ENCODE results near the gene ARFRP1. TPM values are rescaled to one million over a fixed set of nuclear protein-coding genes. Genes with fewer than 3 reads are reported as not detected.

The ARFRP1 gene
- total and polyA plus RNA-seq, 8 donors = 7.6 to 103 (median 35.9) TPM

DNA sequence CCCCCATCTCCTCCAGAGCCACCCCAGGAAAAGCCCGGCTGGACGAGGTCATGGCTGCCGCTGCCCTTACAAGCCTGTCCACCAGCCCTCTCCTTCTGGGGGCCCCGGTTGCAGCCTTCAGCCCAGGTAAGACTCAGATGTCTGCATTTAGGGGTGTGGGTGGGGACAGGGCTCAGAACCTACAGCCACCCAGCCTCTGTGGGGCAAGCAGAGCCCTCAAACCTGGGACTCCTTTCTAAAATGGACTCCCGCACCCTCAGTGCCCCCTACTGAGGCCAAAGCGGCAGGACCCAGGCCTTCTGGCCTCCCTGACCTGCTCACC lies 33.5 kb upstream of the ARFRP1 start:
- Histone ChIP-seq H3K36me3 (peaks cover 8 to 33% (median 27%) of the 10 kb centered on the region in 4 donors), H3K27me3 (peaks cover 0 to 6% (median 0%) of the 10 kb centered on the region in 3 donors), H3K4me3 (peak overlapping the region; percentile 65 to 85 (median 68)), H3K27ac (peak overlapping the region; percentile 83 to 97 (median 93)), H3K9me3 (no peaks in the 10 kb centered on the region), H3K4me1 (peaks cover 40 to 59% (median 51%) of the 10 kb centered on the region in 4 donors)
- WGBS, 5 donors = 15 to 42% (median 28%) methylated on average over 4 to 6 of the region's 6 CpGs
- no peak for DNase-seq
- TF ChIP-seq POLR2AphosphoS5 (IDR thresholded peaks at IDR 0.05) = no peak
- TF ChIP-seq, protein P1, sequence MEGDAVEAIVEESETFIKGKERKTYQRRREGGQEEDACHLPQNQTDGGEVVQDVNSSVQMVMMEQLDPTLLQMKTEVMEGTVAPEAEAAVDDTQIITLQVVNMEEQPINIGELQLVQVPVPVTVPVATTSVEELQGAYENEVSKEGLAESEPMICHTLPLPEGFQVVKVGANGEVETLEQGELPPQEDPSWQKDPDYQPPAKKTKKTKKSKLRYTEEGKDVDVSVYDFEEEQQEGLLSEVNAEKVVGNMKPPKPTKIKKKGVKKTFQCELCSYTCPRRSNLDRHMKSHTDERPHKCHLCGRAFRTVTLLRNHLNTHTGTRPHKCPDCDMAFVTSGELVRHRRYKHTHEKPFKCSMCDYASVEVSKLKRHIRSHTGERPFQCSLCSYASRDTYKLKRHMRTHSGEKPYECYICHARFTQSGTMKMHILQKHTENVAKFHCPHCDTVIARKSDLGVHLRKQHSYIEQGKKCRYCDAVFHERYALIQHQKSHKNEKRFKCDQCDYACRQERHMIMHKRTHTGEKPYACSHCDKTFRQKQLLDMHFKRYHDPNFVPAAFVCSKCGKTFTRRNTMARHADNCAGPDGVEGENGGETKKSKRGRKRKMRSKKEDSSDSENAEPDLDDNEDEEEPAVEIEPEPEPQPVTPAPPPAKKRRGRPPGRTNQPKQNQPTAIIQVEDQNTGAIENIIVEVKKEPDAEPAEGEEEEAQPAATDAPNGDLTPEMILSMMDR (IDR thresholded peaks at IDR 0.05) = no peak
- no peak for TF ChIP-seq POLR2A (IDR thresholded peaks at IDR 0.05)
- TF ChIP-seq EP300 (IDR thresholded peaks at IDR 0.05) = no peak
- intact Hi-C loops (cut with DNase I; ENCODE audit: low total_unique reads) = no loop called here

DNA sequence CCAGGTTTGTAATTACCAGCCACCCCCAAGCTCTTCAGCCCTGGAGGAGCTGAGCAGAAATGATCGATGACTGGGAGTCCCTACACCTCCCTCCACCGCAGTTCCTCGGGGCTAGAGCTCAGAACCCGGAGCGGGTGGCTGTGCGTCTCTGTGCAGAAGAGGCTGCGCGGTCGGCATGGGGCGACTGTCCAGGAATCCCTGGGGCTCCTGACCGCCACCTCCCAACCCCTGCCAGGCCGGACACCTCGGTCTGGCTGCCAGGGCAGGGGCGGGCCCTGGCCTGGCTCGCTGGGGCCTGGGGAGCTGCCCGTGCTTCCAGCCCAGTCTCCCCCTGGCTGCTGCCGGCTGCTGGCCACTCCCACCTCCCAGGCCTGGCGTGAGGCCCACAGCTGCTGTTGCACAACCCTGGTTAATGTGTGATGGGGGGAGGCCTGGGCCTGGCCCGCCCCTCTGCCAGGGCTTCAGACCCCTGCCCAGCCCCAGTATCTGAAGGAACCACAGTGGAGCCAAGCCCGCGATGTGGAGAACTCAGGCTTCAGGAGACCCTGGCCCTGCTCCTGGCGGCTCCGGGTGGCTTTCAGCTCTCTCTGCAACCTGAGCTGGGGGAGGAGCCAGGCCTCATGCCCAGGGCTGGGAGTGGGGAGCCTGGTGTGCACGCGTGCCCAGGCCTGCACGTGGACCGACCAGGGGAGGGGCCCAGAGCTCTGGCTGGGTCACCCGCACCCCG lies 33.0 kb upstream of the ARFRP1 start:
- WGBS, 5 donors = 0 to 7% (median 5%) methylated on average over 9 to 29 of the region's 29 CpGs
- H3K27ac ChIP-seq = peak overlapping the region; percentile 83 to 97 (median 93)
- TF ChIP-seq, protein P1 (IDR thresholded peaks at IDR 0.05) = peak in 3 of 7 experiments; percentile 7 to 55 (median 43)
- no peak for TF ChIP-seq POLR2A (IDR thresholded peaks at IDR 0.05)
- peak in 2 of 3 donors; percentile 55 to 73 for TF ChIP-seq POLR2AphosphoS5 (IDR thresholded peaks at IDR 0.05)
- no peak for TF ChIP-seq EP300 (IDR thresholded peaks at IDR 0.05)
- H3K27me3 ChIP-seq = peaks cover 0 to 6% (median 0%) of the 10 kb centered on the region in 3 donors
- peaks cover 43 to 64% (median 56%) of the 10 kb centered on the region in 4 donors for H3K4me1 ChIP-seq
- H3K36me3 ChIP-seq = peaks cover 10 to 33% (median 30%) of the 10 kb centered on the region in 4 donors
- intact Hi-C loops (cut with DNase I; ENCODE audit: low total_unique reads) = no loop called here
- H3K9me3 ChIP-seq = no peaks in the 10 kb centered on the region
- H3K4me3 ChIP-seq = peak overlapping the region; percentile 65 to 85 (median 68)
- DNase-seq = peak; percentile 95 to 97

DNA sequence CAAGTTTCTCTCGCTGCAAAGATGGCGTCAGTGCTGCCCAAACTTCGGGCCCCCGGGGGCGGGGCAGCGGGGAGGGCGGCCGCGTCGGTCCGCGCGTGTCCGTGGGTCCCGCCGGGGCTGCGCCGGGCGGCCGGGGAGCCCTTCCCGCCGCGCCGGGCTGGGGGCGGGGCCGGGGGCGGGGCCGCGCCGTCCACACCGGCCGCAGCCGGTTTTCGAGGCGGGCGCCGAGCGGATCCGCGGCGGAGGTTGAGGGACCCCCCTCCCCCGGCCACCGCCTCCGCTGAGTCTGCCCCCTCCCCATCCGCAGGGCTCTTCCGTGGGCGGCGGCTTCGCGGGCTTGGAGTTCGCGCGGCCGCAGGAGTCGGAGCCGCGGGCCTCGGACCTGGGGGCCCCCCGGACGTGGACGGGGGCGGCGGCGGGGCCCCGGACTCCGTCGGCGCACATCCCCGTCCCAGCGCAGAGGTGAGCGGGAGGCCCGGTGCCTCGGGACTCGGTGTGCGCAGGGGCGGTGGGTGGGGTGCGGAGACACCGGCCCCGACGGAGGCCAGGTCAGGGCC lies 32.4 kb upstream of the ARFRP1 start:
- intact Hi-C loops (cut with DNase I; ENCODE audit: low total_unique reads) = no loop called here
- Histone ChIP-seq H3K27ac (peak overlapping the region; percentile 83 to 97 (median 93)), H3K9me3 (no peaks in the 10 kb centered on the region), H3K4me1 (peaks cover 43 to 67% (median 59%) of the 10 kb centered on the region in 4 donors), H3K27me3 (peaks cover 0 to 6% (median 0%) of the 10 kb centered on the region in 3 donors), H3K4me3 (peak overlapping the region; percentile 65 to 85 (median 68)), H3K36me3 (peaks cover 16 to 39% (median 36%) of the 10 kb centered on the region in 4 donors)
- TF ChIP-seq, protein P1 (IDR thresholded peaks at IDR 0.05) = no peak
- TF ChIP-seq POLR2AphosphoS5 (IDR thresholded peaks at IDR 0.05) (no peak), EP300 (IDR thresholded peaks at IDR 0.05) (no peak), POLR2A (IDR thresholded peaks at IDR 0.05) (no peak)
- DNase-seq = peak in 1 of 2 donors; percentile 88
- WGBS, 5 donors = 0 to 1% (median 0%) methylated on average over 13 to 79 of the region's 80 CpGs; no CpG with 5 or more reads in 1 of the 5 donors

DNA sequence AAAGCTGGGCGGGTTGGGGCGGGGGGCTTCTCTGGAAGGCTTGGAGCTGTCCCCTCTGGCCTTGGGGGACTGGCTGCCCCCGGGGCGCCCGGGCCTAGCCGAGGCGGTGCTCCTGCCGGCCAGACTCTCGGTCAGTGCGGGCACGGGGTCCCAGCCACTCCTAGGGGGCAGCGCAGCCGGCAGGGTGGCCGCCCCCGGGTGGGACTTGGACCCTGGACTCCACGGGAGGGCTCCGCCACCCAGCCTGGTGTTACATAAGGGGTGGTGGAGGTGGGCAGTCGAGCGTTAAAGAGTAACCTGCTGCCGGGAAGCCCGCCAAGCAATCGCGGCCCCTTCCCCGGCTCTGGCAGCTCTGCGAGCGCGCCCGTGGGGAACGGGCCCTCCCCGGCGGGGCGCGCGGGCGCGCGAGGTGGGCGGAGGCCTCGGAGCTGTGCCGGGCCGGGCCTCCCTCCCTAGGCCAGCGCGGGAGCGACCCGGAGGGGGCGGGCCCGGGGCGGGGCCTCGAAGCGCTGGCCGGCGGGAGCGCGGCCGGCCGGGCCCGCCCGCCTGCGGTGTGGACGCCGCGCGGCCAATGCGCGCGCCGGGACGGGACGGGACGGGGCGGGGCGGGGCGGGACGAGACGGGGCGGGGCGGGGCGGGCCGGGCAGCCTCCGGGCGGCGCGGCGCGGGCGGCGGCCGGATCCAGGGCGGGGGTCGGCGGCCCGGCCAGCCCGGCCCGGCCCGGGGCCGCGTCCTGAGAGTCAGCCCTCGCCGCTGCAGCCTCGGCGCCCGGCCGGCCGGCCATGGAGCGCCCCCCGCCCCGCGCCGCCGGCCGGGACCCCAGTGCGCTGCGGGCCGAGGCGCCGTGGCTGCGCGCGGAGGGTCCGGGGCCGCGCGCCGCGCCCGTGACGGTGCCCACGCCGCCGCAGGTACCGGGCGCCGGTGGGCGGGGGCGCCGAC lies 31.6 kb upstream of the ARFRP1 start, which contains the start of gene SLC2A4RG:
Gene SLC2A4RG (plus strand): TSS at position 647 of the 940 bp plus-strand sequence. CDS start 137 bp downstream, at position 784.
- intact Hi-C loops (cut with DNase I; ENCODE audit: low total_unique reads) = no loop called here
- peak; percentile 84 to 95 for DNase-seq
- peak within 1 kb of the TSS; percentile 65 to 85 (median 68) for H3K4me3 ChIP-seq
- 1 to 5% (median 4%) methylated on average over 10 to 132 of the region's 136 CpGs for WGBS, 5 donors
- no peak for TF ChIP-seq EP300 (IDR thresholded peaks at IDR 0.05)
- no peak for TF ChIP-seq POLR2A (IDR thresholded peaks at IDR 0.05)
- no peak for TF ChIP-seq POLR2AphosphoS5 (IDR thresholded peaks at IDR 0.05)
- TF ChIP-seq, protein P1 (IDR thresholded peaks at IDR 0.05) = no peak
- H3K27ac ChIP-seq = peak within 1 kb of the TSS; percentile 84 to 97 (median 93)
- H3K4me1 ChIP-seq = peaks cover 43 to 67% (median 59%) of the 10 kb centered on the region in 4 donors
- no peaks in the 10 kb centered on the region for H3K9me3 ChIP-seq
- H3K27me3 ChIP-seq = peaks cover 0 to 6% (median 0%) of the 10 kb centered on the region in 3 donors
- peaks cover 21 to 47% (median 44%) of the 10 kb centered on the region in 4 donors for H3K36me3 ChIP-seq

All from stomach (tissue), 9 donors.